Measurements from ENCODE around the gene ANXA2. TPM values are rescaled to one million over a fixed set of nuclear protein-coding genes. Genes with fewer than 3 reads are reported as not detected.

The ANXA2 gene

GRCh38 chr15:60301024-60301423 lies 96.8 kb downstream of the ANXA2 start:
- Histone ChIP-seq H3K18ac (ENCODE audit: low read length) (no peak overlapping the region), H3K4me1 (ENCODE audit: control insufficient read depth, low read depth, low read length) (no peaks in the 10 kb centered on the region), H3K56ac (ENCODE audit: low read length) (no peak overlapping the region), H2BK15ac (replicated peaks; ENCODE audit: low read depth) (no peak overlapping the region), H3K79me1 (ENCODE audit: low read length) (no peaks in the 10 kb centered on the region), H2AK5ac (ENCODE audit: low read length) (no peak overlapping the region), H3K27ac (ENCODE audit: low read depth, low read length) (no peak overlapping the region), H2BK120ac (ENCODE audit: low read depth, low read length) (no peak overlapping the region), H3K27me3 (ENCODE audit: insufficient read depth, low read length, poor library complexity) (no peaks in the 10 kb centered on the region), H3K9ac (ENCODE audit: low read length) (no peak overlapping the region), H3K79me2 (ENCODE audit: control insufficient read depth, insufficient read depth, low read length) (no peaks in the 10 kb centered on the region), H2BK5ac (ENCODE audit: low read length) (no peak overlapping the region), H3K23ac (ENCODE audit: low read length) (no peak overlapping the region), H4K5ac (ENCODE audit: low read length) (no peak overlapping the region), H3K4ac (ENCODE audit: low read depth, low read length) (no peak overlapping the region), H3K4me2 (ENCODE audit: low read length) (no peak overlapping the region), H3K36me3 (ENCODE audit: control insufficient read depth, insufficient read depth, low read length) (no peaks in the 10 kb centered on the region), H4K8ac (ENCODE audit: low read depth, low read length) (no peak overlapping the region), H3K4me3 (ENCODE audit: low read length) (no peak overlapping the region)
- DNase-seq, result peak; percentile 13
- no CpG with 5 or more reads among the region's 1 CpG for WGBS (ENCODE audit: extremely low coverage, insufficient coverage, low lambda C conversion rate)

GRCh38 chr15:60299452-60300047 lies 98.2 kb downstream of the ANXA2 start:
- no peak overlapping the region for H3K27ac ChIP-seq (ENCODE audit: low read depth, low read length)
- H3K4me3 ChIP-seq (ENCODE audit: low read length), result no peak overlapping the region
- H3K27me3 ChIP-seq (ENCODE audit: insufficient read depth, low read length, poor library complexity), result no peaks in the 10 kb centered on the region
- no peaks in the 10 kb centered on the region for H3K36me3 ChIP-seq (ENCODE audit: control insufficient read depth, insufficient read depth, low read length)
- no peaks in the 10 kb centered on the region for H3K79me1 ChIP-seq (ENCODE audit: low read length)
- no peaks in the 10 kb centered on the region for H3K4me1 ChIP-seq (ENCODE audit: control insufficient read depth, low read depth, low read length)
- H2BK5ac ChIP-seq (ENCODE audit: low read length), result no peak overlapping the region
- no peak overlapping the region for H3K23ac ChIP-seq (ENCODE audit: low read length)
- H3K79me2 ChIP-seq (ENCODE audit: control insufficient read depth, insufficient read depth, low read length), result no peaks in the 10 kb centered on the region
- peak; percentile 26 for DNase-seq
- H4K8ac ChIP-seq (ENCODE audit: low read depth, low read length), result no peak overlapping the region
- H2BK120ac ChIP-seq (ENCODE audit: low read depth, low read length), result no peak overlapping the region
- H2AK5ac ChIP-seq (ENCODE audit: low read length), result no peak overlapping the region
- no peak overlapping the region for H2BK15ac ChIP-seq (replicated peaks; ENCODE audit: low read depth)
- H3K56ac ChIP-seq (ENCODE audit: low read length), result no peak overlapping the region
- no peak overlapping the region for H3K4ac ChIP-seq (ENCODE audit: low read depth, low read length)
- H3K4me2 ChIP-seq (ENCODE audit: low read length), result no peak overlapping the region
- WGBS (ENCODE audit: extremely low coverage, insufficient coverage, low lambda C conversion rate), result no CpG with 5 or more reads among the region's 18 CpGs
- H3K9ac ChIP-seq (ENCODE audit: low read length), result no peak overlapping the region
- no peak overlapping the region for H3K18ac ChIP-seq (ENCODE audit: low read length)
- H4K5ac ChIP-seq (ENCODE audit: low read length), result no peak overlapping the region

Small RNA genes lying within 50 kb of the gene (small RNA-seq; reads per million reads assigned to genes)
- gene AC087385.3 (ENCODE audit: insufficient read depth), result not detected

Measured in mesendoderm (in vitro differentiated cells).